ENCODE measurements around the gene CYP27A1. TPM values are rescaled to one million over a fixed set of nuclear protein-coding genes. Genes with fewer than 3 reads are reported as not detected.

CYP27A1 gene
- total RNA-seq, 1 experiment from 2014 or later = 0.94 TPM

GRCh38 chr2:218813771-218814460 is 32.0 kb downstream of the CYP27A1 start:
- Histone ChIP-seq H3K4me2 (no peak overlapping the region), H4K20me1 (ENCODE audit: insufficient read depth) (no peaks in the 10 kb centered on the region), H3K4me1 (replicated peaks; ENCODE audit: insufficient read depth) (peaks cover 4% of the 10 kb centered on the region; the same call in 1 of the 2 replicates), H3K36me3 (ENCODE audit: low read depth) (no peaks in the 10 kb centered on the region), H3F3A (ENCODE audit: insufficient read depth, low read depth) (0 out of 2 replicates have a peak, but pooled peaks cover under 1% of the 10 kb centered on the region), H3K9me2 (ENCODE audit: insufficient read depth) (no peaks in the 10 kb centered on the region), H2AFZ (no peak overlapping the region), H3K27me3 (ENCODE audit: insufficient read depth, low read depth) (no peaks in the 10 kb centered on the region), H3K9me3 (ENCODE audit: insufficient read depth, low read depth) (no peaks in the 10 kb centered on the region), H3K4me3 (no peak overlapping the region), H3K27ac (no peak overlapping the region), H3K79me2 (ENCODE audit: low read depth) (no peaks in the 10 kb centered on the region)
- no TSS peak for BruUV-seq (replicated peaks)
- ChIA-PET POLR2A (ENCODE audit: unreplicated experiment) (no interaction called here), CTCF (no interaction called here)
- no peak for DNase-seq
- TF ChIP-seq, protein P1, sequence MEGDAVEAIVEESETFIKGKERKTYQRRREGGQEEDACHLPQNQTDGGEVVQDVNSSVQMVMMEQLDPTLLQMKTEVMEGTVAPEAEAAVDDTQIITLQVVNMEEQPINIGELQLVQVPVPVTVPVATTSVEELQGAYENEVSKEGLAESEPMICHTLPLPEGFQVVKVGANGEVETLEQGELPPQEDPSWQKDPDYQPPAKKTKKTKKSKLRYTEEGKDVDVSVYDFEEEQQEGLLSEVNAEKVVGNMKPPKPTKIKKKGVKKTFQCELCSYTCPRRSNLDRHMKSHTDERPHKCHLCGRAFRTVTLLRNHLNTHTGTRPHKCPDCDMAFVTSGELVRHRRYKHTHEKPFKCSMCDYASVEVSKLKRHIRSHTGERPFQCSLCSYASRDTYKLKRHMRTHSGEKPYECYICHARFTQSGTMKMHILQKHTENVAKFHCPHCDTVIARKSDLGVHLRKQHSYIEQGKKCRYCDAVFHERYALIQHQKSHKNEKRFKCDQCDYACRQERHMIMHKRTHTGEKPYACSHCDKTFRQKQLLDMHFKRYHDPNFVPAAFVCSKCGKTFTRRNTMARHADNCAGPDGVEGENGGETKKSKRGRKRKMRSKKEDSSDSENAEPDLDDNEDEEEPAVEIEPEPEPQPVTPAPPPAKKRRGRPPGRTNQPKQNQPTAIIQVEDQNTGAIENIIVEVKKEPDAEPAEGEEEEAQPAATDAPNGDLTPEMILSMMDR (conservative IDR thresholded peaks at IDR 0.05) = no peak
- no peak for TF ChIP-seq EZH2 (IDR thresholded peaks at IDR 0.05; ENCODE audit: low read depth)
- intact Hi-C loops (cut with micrococcal nuclease; ENCODE audit: unreplicated experiment) = no loop called here

DNA sequence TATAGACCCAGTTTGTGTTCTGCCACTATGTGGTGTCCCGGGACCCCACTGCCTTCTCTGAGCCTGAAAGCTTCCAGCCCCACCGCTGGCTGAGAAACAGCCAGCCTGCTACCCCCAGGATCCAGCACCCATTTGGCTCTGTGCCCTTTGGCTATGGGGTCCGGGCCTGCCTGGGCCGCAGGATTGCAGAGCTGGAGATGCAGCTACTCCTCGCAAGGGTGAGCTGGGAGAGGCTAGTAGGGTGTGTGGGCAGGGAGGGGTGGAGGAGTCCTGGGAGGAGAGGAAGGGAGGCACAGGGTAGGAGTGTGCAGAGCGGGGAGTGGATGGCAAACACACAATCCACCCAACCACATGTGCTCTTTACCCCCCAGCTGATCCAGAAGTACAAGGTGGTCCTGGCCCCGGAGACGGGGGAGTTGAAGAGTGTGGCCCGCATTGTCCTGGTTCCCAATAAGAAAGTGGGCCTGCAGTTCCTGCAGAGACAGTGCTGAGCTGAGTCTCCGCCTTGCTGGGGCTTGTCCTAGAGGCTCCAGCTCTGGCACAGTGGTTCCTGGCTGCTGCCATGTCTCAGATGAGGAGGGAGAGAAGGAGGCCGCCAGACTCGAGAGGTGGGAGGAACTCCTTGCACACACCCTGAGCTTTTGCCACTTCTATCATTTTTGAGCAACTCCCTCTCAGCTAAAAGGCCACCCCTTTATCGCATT is 32.7 kb downstream of the CYP27A1 start:
- ChIA-PET POLR2A (ENCODE audit: unreplicated experiment) (no interaction called here), CTCF (interaction anchor here (0.6 kb wide), 1 partner anchor 132 kb away, joined by 6 read pairs; no protein-coding TSS in a partner anchor)
- Histone ChIP-seq H3K9me3 (ENCODE audit: insufficient read depth, low read depth) (no peaks in the 10 kb centered on the region), H3K4me2 (no peak overlapping the region), H3K9me2 (ENCODE audit: insufficient read depth) (no peaks in the 10 kb centered on the region), H4K20me1 (ENCODE audit: insufficient read depth) (no peaks in the 10 kb centered on the region), H3K79me2 (ENCODE audit: low read depth) (no peaks in the 10 kb centered on the region), H3K27me3 (ENCODE audit: insufficient read depth, low read depth) (no peaks in the 10 kb centered on the region), H2AFZ (no peak overlapping the region), H3K4me3 (no peak overlapping the region), H3K36me3 (ENCODE audit: low read depth) (no peaks in the 10 kb centered on the region), H3K4me1 (replicated peaks; ENCODE audit: insufficient read depth) (peaks cover 4% of the 10 kb centered on the region; the same call in 1 of the 2 replicates), H3K27ac (no peak overlapping the region), H3F3A (ENCODE audit: insufficient read depth, low read depth) (0 out of 2 replicates have a peak, but pooled peaks cover 2% of the 10 kb centered on the region)
- no peak for TF ChIP-seq EZH2 (IDR thresholded peaks at IDR 0.05; ENCODE audit: low read depth)
- TF ChIP-seq, protein P1 (conservative IDR thresholded peaks at IDR 0.05) = no peak
- no peak for DNase-seq
- BruUV-seq (replicated peaks) = no TSS peak
- intact Hi-C loops (cut with micrococcal nuclease; ENCODE audit: unreplicated experiment) = no loop called here

GRCh38 chr2:218815244-218815637 is 33.3 kb downstream of the CYP27A1 start:
- DNase-seq = no peak

More at GRCh38 chr2:218815244-218815637, 33.3 kb downstream of the CYP27A1 start:
- no peaks in the 10 kb centered on the region for H3K36me3 ChIP-seq (ENCODE audit: low read depth)
- ChIA-PET POLR2A (ENCODE audit: unreplicated experiment) (no interaction called here), CTCF (interaction anchor here (0.6 kb wide), 1 partner anchor 132 kb away, joined by 6 read pairs; no protein-coding TSS in a partner anchor)
- no TSS peak for BruUV-seq (replicated peaks)
- no peaks in the 10 kb centered on the region for H3K27me3 ChIP-seq (ENCODE audit: insufficient read depth, low read depth)
- H3K4me2 ChIP-seq = no peak overlapping the region
- no peaks in the 10 kb centered on the region for H3K79me2 ChIP-seq (ENCODE audit: low read depth)
- H3K9me2 ChIP-seq (ENCODE audit: insufficient read depth) = no peaks in the 10 kb centered on the region
- H4K20me1 ChIP-seq (ENCODE audit: insufficient read depth) = no peaks in the 10 kb centered on the region
- H3K9me3 ChIP-seq (ENCODE audit: insufficient read depth, low read depth) = no peaks in the 10 kb centered on the region
- no peak for TF ChIP-seq EZH2 (IDR thresholded peaks at IDR 0.05; ENCODE audit: low read depth)
- TF ChIP-seq, protein P1 (conservative IDR thresholded peaks at IDR 0.05) = no peak
- H3F3A ChIP-seq (ENCODE audit: insufficient read depth, low read depth) = 0 out of 2 replicates have a peak, but pooled peaks cover 2% of the 10 kb centered on the region
- no peak overlapping the region for H3K4me3 ChIP-seq
- intact Hi-C loops (cut with micrococcal nuclease; ENCODE audit: unreplicated experiment) = no loop called here
- no peak overlapping the region for H2AFZ ChIP-seq
- H3K27ac ChIP-seq = no peak overlapping the region
- H3K4me1 ChIP-seq (replicated peaks; ENCODE audit: insufficient read depth) = peaks cover 4% of the 10 kb centered on the region; the same call in 1 of the 2 replicates

Data from PC-9 (cell line).